GM06990 (cell line): ENCODE measurements around the gene RPTOR.

Experiments
- DNase-seq: peaks from one replicate; pipeline ENCODE4 v3.0.0-alpha.2; 2011; ENCODE audit not compliant: insufficient read length; ENCODE audit errors: extremely low read depth
- H3K27me3 ChIP-seq: replicated peaks from 2 replicates; pipeline ENCODE4 v1.6.0; 2011; ENCODE audit warnings: low read length; ENCODE audit not compliant: control insufficient read depth, insufficient read depth
- H3K36me3 ChIP-seq: 2 replicates; pipeline ENCODE4 v1.5.1; 2011; ENCODE audit warnings: low read length; ENCODE audit not compliant: control insufficient read depth, insufficient read depth
- H3K4me3 ChIP-seq: replicated peaks from 2 replicates; pipeline ENCODE4 v1.5.1; 2011; ENCODE audit warnings: low read depth, mild to moderate bottlenecking, control low read depth, low read length
- CTCF ChIP-seq: IDR thresholded peaks from 2 replicates; pipeline ENCODE4 v1.5.1; 2011; ENCODE audit warnings: low read length, control low read depth, mild to moderate bottlenecking, inconsistent platforms; ENCODE audit not compliant: insufficient read depth, poor library complexity, severe bottlenecking

RPTOR gene

GRCh38 chr17:80544655-80545498, at the start of gene RPTOR:
Gene RPTOR (plus strand): TSS chr17:80544838. CDS start chr17:80545630, 792 bp downstream.
- no peaks in the 10 kb centered on the region for H3K36me3 ChIP-seq
- peak; percentile 87 for DNase-seq
- no peak for TF ChIP-seq CTCF
- no peaks in the 10 kb centered on the region for H3K27me3 ChIP-seq
- H3K4me3 ChIP-seq, result peak within 1 kb of the TSS; percentile 93

- no peak for TF ChIP-seq CTCF
- peaks cover 2% of the 10 kb centered on the region; the same call in 1 of the 2 replicates for H3K27me3 ChIP-seq
- H3K4me3 ChIP-seq, result no peak overlapping the region
- no peak for DNase-seq
- no peaks in the 10 kb centered on the region for H3K36me3 ChIP-seq
These were observed 46.9 kb upstream of the RPTOR start for GRCh38 chr17:80497726-80498241.

- Histone ChIP-seq H3K27me3 (peaks cover 2% of the 10 kb centered on the region; the same call in 1 of the 2 replicates), H3K36me3 (no peaks in the 10 kb centered on the region), H3K4me3 (no peak overlapping the region)
- no peak for DNase-seq
- no peak for TF ChIP-seq CTCF
These were observed 46.3 kb upstream of the RPTOR start for GRCh38 chr17:80498242-80498919.

GRCh38 chr17:80498920-80499410, 45.7 kb upstream of the RPTOR start:
- no peak overlapping the region for H3K4me3 ChIP-seq
- no peaks in the 10 kb centered on the region for H3K36me3 ChIP-seq
- H3K27me3 ChIP-seq, result peaks cover 2% of the 10 kb centered on the region; the same call in 1 of the 2 replicates
- no peak for DNase-seq
- TF ChIP-seq CTCF, result no peak

GRCh38 chr17:80499560-80499959, 45.1 kb upstream of the RPTOR start:
- no peak for TF ChIP-seq CTCF
- no peak for DNase-seq
- Histone ChIP-seq H3K27me3 (peaks cover 2% of the 10 kb centered on the region), H3K36me3 (no peaks in the 10 kb centered on the region), H3K4me3 (no peak overlapping the region)
